IPS-11a (cell line): ENCODE data around the gene SRR.
"Not testable (repeated sequence)": the region's sequence is repeated elsewhere in the genome, so short reads cannot be mapped to it uniquely, and the experiment has no call there.

Experiments
- H3K4me3 ChIP-seq: one replicate; pipeline ENCODE4 v1.5.1; 2013; ENCODE audit warnings: low read depth, low read length, control low read depth

Gene SRR

GRCh38 chr17:2289878-2290478, 13.8 kb upstream of the SRR start:
- H3K4me3 ChIP-seq: no peak overlapping the region

GRCh38 chr17:2292100-2292499, 11.7 kb upstream of the SRR start:
- H3K4me3 ChIP-seq: no peak overlapping the region

GRCh38 chr17:2295575-2295974, 8.2 kb upstream of the SRR start:
- H3K4me3 ChIP-seq: no peak overlapping the region

- H3K4me3 ChIP-seq: no peak overlapping the region
Measured at GRCh38 chr17:2297023-2297422, 6.7 kb upstream of the SRR start.

GRCh38 chr17:2299136-2299535, 4.6 kb upstream of the SRR start:
- no peak overlapping the region for H3K4me3 ChIP-seq

GRCh38 chr17:2299756-2300155, 4.0 kb upstream of the SRR start:
- H3K4me3 ChIP-seq: no peak overlapping the region

- H3K4me3 ChIP-seq: peak overlapping the region; percentile 88
Measured at GRCh38 chr17:2302778-2303203, 959 bp upstream of the SRR start.

- H3K4me3 ChIP-seq: no peak overlapping the region
Measured at GRCh38 chr17:2304931-2305330, 1.2 kb downstream of the SRR start.

GRCh38 chr17:2309338-2310154, 5.8 kb downstream of the SRR start:
- no peak overlapping the region for H3K4me3 ChIP-seq

GRCh38 chr17:2312736-2313135, 9.0 kb downstream of the SRR start:
- no peak overlapping the region for H3K4me3 ChIP-seq

- H3K4me3 ChIP-seq: not testable (repeated sequence)
Measured at GRCh38 chr17:2316916-2317205, 13.1 kb downstream of the SRR start.

GRCh38 chr17:2317796-2318195, 14.0 kb downstream of the SRR start:
- H3K4me3 ChIP-seq: no peak overlapping the region

- H3K4me3 ChIP-seq: no peak overlapping the region
Measured at GRCh38 chr17:2319051-2319450, 15.3 kb downstream of the SRR start.

- no peak overlapping the region for H3K4me3 ChIP-seq
Measured at GRCh38 chr17:2321399-2321798, 17.6 kb downstream of the SRR start.

GRCh38 chr17:2323629-2324314, 20.0 kb downstream of the SRR start:
- no peak overlapping the region for H3K4me3 ChIP-seq

- no peak overlapping the region for H3K4me3 ChIP-seq
Measured at GRCh38 chr17:2331303-2331702, 27.6 kb downstream of the SRR start.

GRCh38 chr17:2335726-2336214, 32.0 kb downstream of the SRR start:
- peak overlapping the region; percentile 99 for H3K4me3 ChIP-seq

GRCh38 chr17:2336215-2336851, 32.6 kb downstream of the SRR start, which contains the start of gene TSR1:
TSS of gene TSR1 (minus strand) at chr17:2336457. CDS start at chr17:2336427, 30 bp downstream.
- H3K4me3 ChIP-seq: peak within 1 kb of the TSS; percentile 99

- peak within 1 kb of the TSS; percentile 99 for H3K4me3 ChIP-seq
Measured at GRCh38 chr17:2336852-2337543, 33.2 kb downstream of the SRR start, which contains the start of gene SGSM2. TSS of gene SGSM2 (plus strand) at chr17:2337501. CDS start at chr17:2337689, 188 bp downstream.

- H3K4me3 ChIP-seq: peak overlapping the region; percentile 99
Measured at GRCh38 chr17:2337544-2338314, 34.0 kb downstream of the SRR start.
